ENCODE data around the gene PSMC4.
A peak's percentile ranks its signal among the peaks of the same experiment; 100 is the strongest.

PSMC4 gene

GRCh38 chr19:39993605-39994004 is 22.6 kb downstream of the PSMC4 start:
- no peak for DNase-seq (ENCODE audit: low read depth)

GRCh38 chr19:39994361-39994760 is 23.4 kb downstream of the PSMC4 start:
- DNase-seq (ENCODE audit: low read depth) = no peak

GRCh38 chr19:39995794-39996193 is 24.8 kb downstream of the PSMC4 start:
- no peak for DNase-seq (ENCODE audit: low read depth)

GRCh38 chr19:39996218-39996810 is 25.3 kb downstream of the PSMC4 start:
- DNase-seq (ENCODE audit: low read depth) = peak; percentile 54

GRCh38 chr19:39996811-39997637 is 26.1 kb downstream of the PSMC4 start, which contains the start of gene ZNF546:
Gene ZNF546 (plus strand): TSS chr19:39997060. CDS start chr19:39998327, 1,267 bp downstream.
- peak; percentile 87 for DNase-seq (ENCODE audit: low read depth)

- peak; percentile 50 for DNase-seq (ENCODE audit: low read depth)
Measured at GRCh38 chr19:39997638-39998216, 26.8 kb downstream of the PSMC4 start.

- peak; percentile 8 for DNase-seq (ENCODE audit: low read depth)
Measured at GRCh38 chr19:39998501-39998900, 27.5 kb downstream of the PSMC4 start.

- DNase-seq (ENCODE audit: low read depth) = no peak
Measured at GRCh38 chr19:40005691-40006272, 34.8 kb downstream of the PSMC4 start.

GRCh38 chr19:40006273-40006691 is 35.3 kb downstream of the PSMC4 start:
- DNase-seq (ENCODE audit: low read depth) = peak; percentile 23

- DNase-seq (ENCODE audit: low read depth) = no peak
Measured at GRCh38 chr19:40009674-40010073, 38.7 kb downstream of the PSMC4 start.

GRCh38 chr19:40013991-40014390 is 43.0 kb downstream of the PSMC4 start:
- no peak for DNase-seq (ENCODE audit: low read depth)

- no peak for DNase-seq (ENCODE audit: low read depth)
Measured at GRCh38 chr19:40023969-40024368, 53.0 kb downstream of the PSMC4 start.

GRCh38 chr19:40025938-40026596 is 55.1 kb downstream of the PSMC4 start:
- DNase-seq (ENCODE audit: low read depth) = no peak

GRCh38 chr19:40026597-40026970 is 55.6 kb downstream of the PSMC4 start:
- DNase-seq (ENCODE audit: low read depth) = no peak

Data from amniotic epithelial cell (primary cell).